Stimulated activated CD8-positive, alpha-beta memory T cell treated with anti-CD3 and anti-CD28 coated beads, Interleukin-2, amount 100 ng/mL, for 48 hours (primary cell): Measurements from ENCODE around the gene TMIE.
"Not testable (repeated sequence)": the region's sequence is repeated elsewhere in the genome, so short reads cannot be mapped to it uniquely, and the experiment has no call there.

Experiments
- DNase-seq, 2 donors: peaks; one replicate each; pipeline ENCODE4 v3.0.0-alpha.2; 2020; ENCODE audit warnings: low read depth in 2 of 2

The TMIE gene

DNA sequence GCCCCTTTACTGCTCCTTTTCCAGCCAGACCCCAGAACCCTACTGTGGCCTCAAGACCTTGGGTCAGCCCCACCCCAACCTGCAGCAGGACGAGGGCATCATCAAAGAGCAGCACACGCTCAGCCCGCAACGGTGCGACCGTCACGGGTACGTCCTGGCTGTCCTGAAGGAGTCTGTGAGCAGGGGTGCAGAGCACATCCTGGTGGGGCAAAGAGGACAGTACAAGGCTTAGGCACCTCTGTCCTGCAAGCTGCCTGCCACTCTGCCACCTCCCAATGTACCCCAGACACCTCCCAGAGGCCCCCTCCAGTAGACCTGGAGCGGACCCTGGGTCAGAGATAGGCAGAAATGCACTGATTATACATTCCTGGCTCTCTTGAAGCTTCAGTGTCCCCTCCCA lies 15.7 kb upstream of the TMIE start:
- DNase-seq, result no peak

DNA sequence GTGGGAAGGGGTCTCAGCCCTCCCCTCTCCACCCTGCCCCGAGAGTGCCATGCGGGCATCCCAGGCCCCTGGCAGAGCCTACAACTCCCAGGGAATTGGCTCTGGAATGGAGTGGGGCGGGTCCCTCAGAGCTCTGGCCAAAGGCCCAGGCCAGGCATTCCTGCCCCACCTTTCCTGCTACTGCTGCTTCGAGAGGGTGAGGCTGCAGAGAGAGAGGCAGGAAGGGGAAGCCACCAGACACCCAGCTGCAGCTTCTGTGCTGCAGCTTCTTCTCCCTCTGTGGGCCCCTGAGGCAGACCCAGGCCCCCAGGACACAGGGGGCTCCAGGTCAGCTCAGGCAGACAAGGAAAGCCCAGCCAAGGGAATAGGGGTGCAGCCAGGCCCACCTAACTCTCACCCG lies 10.4 kb upstream of the TMIE start:
- no peak for DNase-seq

DNA sequence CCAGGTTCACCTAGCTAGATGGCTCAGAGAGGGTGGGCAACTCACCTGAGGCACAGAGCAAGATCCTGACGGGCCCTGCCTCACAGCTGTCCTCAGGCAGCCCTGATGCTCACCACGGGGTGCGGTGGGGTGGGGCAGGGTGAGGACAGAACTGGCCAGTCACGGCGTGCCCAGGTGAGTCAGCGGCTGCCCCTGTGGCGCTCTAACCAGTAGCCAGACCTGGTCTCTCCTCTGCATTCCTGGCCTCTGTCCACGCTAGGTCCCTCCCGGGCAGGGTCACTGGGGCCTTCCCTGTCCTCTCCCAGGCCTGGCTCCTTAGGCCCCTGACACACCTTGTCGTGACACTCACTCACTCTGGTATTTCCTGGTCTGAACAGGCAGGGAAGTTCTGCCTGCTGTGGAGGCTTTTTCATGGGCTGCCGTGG lies 8.6 kb upstream of the TMIE start:
- no peak for DNase-seq

DNA sequence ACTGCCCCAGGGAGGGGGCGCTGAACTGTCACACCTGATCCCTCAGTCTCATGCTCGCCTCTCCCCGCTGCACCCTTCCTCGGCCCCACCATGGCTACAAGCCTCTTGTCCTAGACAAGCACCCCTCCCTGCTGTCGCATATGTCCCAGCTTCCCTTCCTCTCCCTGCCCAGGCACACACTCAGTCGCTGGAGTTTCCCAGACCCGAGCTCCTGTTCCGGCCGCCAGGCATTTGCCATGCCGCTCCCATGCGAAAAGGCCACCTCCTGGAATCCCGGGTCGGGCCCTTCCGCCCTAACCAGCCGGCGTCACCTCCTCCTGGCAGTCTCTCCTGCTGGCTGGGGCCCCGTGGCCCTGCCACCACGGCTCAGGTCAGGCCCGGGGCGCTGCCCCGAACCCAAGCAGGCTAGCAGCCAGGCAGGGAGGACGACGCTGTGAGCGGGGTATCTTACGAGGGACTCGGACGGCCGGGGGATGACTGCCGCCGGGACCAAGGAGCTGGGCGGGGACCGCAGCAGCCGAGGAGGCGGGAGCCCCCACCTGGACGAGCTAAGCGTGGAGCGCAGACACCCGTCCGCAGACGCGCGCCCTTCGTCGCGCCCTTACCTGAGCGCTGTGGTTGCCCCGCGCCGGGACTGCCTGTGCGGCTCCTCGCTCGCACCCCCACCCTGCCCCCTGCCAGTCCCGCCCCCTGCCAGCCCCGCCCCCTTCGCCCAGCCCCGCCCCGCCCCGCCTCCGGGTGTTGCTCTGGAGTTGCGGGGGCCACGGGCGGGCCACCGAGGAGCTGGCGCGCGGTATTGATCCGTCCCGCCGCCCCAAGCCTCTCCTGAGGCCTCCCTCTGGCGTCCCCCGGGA lies 7.9 kb upstream of the TMIE start, which contains the start of gene ALS2CL:
TSS of gene ALS2CL (minus strand) at position 642 of the 854 bp plus-strand sequence. CDS start 4,239 bp downstream, outside the sequence.
- DNase-seq, result peak; percentile 28 to 37

DNA sequence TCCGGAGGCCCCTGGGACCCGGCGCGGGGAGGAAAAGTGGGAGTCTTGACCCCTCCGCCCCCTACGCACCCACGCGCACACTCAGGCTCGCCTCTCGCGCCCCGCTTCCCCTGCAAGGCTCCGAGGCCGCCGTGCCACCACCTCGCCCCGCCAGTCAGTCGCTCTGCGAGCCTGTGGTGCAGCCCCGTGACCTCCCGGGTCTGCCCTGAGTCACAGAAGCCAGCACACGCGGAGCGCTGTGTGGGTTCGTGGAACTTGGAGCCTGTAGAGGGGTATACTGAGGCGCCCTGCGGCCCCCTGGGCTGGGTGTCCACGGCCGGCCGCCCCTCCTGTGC lies 7.3 kb upstream of the TMIE start:
- DNase-seq, result peak in 1 of 2 donors; percentile 20

DNA sequence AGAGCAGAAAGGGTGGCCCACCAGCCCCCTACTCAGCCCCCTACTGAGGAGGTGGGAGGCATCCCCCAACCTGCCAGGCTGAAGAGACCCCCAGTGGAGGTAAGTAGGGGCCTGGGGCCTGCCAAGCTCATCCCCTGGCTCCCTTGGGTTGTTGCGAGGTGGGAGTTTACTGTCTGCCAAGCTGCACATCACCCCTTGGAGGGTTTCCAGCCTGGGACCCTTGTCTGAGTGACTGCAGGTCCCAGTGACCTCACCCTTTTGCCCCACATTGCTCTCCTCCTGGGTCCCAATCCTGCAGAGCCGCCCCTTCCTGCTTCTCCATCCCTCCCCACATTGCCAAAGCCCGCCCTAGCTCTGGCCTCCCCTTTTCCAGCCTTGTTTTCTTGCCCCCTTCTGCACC lies 6.7 kb upstream of the TMIE start:
- no peak for DNase-seq

DNA sequence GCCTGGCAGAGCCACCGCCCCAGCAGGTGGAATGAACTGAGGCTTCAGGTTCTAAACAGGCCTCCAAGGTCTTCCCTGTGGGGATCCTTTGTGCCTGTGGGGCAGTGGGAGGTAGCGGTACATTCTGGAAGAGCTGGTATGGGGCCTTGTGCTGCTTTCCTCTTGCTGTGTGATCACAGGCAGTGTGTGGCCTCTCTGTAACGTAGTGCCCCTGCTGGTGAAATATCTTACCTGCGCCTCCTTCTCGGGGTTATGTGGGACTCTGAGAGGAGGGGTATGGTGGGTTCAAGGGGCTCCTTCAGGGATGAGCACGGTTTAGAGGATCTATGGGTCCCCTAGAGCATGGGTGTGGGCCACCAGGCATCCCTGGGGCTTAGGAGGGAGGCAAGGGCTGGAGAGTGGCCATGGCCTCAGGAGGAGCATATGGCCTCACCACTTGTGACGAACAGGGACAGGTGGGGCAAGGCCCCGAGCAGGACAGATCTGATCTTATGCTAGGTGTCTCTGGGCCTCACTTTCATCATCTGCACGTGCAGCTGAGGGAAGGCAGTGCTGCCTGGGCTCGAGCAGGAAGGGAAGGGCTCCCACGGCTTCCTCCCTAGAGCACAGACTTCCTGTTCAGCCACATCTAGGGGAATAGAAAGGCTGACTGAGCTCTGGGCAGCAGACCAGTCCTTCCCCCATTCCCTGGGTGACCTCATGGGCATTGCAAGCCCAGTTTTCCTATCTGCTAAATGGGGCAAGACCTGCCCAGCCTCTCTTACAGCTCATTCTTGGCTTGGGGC lies 5.8 kb upstream of the TMIE start:
- peak in 1 of 2 donors; percentile 26 for DNase-seq

DNA sequence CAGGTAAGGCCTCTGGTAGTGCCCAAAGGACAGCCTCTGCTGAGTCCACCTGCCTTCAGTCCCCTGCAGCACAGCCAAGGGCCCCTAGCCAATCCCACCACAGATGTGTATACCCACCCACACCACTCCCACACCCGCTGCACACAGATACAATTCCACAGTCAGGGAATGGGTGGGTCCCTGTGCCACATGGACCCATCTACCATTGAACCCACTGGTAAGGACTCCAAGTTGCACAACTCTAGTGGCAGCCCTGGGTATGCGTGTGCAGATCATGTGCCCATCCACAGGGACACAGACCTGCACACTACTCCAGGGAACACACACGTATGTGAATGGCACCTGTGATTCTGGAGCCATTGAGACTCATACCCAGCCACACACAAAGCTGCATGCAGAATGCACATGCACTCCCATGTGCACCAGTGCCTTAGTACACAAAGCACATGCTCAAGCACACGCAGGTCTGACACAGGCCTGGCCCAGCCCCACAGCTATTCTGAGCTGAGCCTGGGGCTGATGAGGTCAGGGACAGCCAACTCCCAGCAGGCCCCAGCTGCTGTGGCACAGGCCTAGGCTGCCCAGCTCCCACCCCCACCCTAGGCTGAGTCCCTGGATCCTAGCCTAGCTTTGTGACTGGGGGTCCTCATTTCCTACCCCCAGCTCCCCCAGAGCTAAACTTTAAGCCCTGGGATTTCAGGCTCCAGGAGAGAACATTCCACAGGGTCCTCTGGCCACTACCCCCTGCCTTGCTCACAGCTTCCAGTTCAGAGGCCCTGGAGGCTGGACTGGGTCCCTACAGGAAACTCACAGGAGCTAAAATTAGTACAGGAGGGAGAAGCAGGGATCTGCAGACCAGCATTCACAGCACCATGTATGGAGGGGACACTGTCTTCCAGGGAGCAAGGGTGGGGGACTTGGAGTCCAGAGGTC lies 5.0 kb upstream of the TMIE start:
- no peak for DNase-seq

DNA sequence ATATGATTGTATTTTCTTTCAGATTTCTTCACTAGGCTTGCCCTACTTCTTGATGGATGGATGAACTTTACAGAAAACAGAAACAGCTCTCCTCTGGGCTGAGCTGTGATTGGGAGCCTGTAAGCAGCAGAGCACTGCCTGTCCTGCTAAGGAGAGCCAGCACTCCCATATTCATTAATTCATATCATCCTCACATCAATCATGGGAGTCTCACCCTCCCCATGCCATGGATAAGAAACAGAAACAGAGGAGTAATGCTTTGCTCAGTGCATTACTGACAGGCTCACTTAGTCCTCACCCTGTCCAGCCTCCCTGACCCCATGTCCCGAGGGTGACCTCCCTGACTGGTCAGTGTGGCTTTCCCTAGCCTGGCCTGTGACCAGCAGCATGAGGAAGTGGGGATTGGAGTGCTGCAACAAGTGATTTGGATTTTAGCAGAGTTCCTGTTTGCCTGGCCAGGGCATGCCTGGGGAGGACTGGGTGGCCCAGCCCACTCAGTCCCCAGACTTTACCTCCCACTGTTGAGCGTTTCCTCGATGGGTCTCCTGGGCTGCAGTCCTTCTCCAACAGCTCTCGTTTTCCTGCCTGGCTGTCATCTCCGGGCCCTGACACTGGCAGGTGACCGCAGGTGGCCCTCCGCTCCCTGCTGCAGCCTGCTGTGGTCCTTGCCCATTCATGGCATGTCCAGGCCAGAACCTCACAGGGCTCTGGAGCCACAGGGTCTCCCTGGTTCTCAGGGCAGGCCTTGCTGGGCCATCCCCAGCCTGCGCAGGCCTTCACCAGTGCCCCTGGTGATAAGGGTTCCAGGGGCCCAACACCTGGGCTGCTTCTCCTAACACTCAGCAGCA lies 1.3 kb upstream of the TMIE start:
- no peak for DNase-seq

DNA sequence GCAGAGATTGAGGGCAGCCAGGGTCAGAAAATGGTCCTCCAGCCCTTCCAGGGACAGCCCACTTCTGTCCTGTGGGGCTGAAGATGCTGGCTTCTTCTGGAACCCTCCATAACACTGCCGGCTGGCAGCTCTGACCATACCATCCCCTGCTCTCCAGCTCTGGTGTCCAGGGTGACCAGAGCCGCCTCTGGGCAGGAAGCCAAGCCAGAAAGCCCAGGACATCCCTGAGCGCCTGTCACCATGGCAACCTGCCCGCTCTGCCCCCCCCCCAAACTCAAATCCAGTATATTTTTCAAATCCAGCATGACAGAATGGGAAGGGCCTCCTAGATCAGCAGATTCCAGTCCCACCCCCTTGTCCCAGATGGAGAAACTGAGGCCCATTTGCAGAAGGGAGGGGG lies 420 bp upstream of the TMIE start:
- no peak for DNase-seq

DNA sequence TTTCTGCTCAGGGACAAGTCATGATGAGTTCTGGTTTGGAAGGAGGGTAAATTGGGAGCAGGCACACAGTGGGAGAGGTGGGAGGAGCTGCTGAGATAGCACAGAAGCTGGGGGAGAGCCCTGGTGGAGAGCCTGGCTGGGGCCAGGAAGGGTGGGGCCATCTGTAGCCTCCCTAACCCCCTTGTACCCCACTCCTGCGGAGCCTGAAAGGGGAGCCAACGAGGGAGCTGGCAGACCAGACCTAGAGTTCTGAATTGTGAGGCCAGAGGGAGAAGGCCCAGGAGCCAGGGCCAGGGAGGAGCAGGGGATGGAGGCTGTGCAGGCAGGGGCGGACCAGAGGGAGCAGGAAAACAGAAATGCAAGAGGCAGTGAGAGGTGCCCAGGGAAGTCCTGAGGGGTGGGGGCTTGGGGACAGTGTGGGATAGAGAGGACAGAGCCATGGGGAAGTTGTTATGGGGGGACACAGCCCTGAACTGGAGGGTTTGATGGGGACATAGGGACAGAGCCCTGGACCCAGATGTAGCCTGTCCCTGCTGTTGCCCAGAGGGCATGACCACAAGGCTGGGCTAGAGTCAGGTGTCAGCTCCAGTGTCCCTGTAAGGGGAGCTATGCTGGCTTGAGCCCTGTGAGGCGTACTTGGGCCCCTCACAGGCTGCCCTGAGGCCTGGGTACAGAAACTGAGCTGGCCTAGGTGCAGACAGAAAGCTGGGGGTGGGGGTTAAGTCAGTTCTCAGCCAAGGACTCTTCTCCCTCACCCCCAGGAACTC lies 1.2 kb downstream of the TMIE start:
- no peak for DNase-seq

DNA sequence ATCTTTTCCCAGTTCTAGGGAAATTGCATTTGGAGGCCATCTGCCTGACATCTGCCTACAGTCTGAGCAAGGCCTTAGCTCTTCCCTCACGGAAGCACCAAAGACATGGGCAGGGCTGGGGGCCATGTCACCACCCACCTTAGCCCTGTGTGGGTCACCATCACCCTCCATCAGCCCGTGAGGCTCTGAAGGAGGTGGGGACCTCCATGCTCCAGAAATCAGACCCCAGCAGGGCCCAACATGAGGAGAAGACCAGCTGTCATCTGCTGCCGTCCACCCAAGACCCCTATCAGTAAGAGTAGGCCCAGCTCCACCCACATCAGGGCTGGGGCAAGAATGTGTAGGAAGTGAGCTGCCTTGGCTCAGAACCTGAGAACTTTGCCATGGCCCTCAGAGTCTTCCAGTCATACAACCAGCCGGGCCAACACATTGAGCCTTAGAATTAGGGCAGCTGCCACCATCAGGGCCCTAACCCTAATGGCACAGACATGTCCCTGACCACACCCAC lies 1.9 kb downstream of the TMIE start:
- DNase-seq, result no peak

DNA sequence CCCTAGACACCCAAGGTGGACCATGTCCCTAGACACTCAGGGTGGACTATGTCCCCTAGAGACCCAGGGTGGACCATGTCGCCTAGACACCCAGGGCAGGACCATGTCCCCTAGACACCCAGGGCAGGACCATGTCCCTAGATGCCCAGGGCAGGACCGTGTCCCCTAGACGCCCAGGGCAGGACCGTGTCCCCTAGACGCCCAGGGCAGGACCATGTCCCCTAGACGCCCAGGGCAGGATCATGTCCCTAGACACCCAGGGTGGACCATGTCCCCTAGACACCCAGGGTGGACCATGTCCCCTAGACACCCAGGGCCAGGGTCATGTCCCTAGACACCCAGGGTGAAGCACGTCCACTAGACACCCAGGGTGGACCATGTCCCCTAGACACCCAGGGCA lies 3.2 kb downstream of the TMIE start:
- DNase-seq, result not testable (repeated sequence)

DNA sequence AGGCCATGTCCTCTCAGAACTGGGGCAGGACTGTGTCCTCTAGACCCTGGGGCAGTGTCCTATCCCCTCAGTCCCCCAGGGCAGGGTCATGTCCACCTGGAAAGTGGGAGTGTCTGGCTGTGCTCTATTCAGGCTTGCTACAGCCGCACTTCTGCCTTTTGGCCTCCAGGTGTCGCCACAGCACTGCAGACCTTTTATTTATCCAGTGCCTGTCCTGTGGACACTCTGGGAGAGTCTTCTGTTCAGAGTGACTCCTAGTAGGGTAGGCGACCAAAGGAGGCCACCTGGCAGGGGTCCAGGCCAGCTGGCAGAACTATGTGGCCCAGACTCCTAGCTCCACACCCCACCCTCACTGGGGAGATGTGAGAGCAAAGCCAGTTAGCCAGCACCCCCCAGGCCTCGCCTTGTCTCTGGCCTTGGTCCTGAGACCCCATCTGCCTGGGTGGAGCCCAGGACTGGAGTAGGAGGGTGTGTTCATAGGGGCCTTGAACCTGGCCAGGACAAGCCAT lies 3.9 kb downstream of the TMIE start:
- DNase-seq, result peak; percentile 44 to 45

DNA sequence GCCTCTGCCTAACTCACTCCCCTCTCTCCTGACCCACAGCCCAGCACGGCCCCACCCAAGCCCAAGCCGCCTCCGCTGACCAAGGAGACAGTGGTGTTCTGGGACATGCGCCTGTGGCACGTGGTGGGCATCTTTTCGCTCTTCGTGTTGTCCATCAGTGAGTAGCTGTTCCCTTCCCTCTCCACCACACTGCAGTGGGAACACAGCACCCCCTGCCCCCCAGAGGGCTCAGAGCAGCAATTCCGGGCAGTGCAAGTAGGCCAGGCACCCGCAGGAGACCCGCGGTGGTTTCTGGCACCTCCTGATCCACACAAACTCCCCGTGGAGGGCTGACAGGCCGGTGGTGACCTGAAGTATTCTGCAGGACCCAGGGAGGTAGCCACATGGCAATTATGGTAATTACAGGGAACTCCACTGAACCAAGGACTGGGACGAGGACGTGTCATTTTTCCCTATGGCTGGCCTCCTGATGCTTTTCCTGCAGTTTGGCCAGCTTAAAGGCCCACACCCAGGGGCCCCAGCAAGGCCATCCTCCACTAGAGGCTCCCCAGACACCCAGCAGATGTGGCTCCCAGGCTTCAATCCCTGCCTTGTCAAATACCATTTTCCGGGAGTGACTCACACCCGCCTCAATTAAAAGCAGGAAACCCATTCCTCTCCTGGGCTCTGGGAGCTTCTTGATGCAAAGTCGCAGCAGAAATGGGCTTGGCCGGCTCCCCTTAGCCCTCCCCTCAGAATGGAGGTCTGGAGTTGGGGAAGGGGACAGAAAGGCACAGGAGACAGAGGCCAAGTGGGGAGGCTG lies 4.8 kb downstream of the TMIE start:
- no peak for DNase-seq

DNA sequence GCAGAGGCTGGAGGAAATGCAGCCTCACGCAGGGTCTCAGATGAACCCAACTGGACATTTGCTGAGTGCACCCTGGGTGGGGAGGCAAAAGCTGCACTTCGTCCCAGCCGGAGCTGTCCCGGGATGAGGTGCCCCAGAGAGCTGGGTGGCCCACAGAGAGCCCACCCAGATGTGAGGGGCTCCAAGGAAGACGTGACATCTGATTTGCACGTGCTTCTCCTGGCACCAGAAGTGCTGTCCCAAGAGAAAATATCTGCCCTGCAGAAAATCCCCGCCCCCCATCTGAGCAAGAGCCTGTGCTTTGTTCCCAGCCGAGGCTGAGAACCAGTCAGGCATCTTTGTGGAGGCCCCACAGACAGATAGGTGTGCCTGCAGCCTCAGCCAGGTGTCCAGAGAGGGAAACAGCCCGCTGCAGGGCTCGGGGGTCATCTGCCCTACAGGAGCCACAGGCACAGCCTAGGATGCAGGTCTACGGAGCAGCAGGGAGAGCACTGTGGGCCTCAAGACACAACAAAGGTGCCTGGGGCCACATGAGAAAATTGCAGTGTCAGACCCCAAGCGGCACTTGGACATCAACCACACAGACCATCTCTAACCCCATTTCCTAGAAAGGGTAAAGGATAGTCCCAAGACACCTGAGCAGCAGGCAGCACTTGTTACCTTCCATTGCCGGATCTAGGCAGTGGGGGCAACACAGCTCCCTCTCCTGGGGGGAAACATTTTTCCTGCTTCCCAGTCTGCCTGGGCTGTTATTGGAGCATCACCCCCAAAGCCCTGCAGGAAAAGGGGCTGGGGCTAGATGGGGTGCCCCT lies 5.8 kb downstream of the TMIE start:
- no peak for DNase-seq

DNA sequence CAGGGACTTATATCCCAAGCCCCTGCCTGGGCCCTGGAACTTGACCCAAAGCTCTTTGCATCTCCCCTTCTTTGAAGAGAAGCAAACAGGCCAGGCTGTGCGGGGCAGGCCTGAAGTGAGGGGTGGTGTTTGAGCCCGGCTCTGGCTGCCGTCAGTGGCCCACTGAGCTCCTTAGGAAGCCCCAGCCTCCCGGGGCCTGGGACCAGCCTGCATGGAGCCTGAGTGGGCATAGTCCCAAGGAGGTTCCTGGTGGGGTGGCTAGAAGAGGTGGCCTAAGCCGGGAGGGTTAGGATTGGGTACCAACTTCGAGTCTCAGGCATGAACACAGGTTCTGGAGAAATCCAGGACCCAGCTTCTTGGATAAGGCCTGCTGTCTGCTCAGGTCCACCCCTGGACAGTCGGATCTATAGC lies 6.4 kb downstream of the TMIE start:
- DNase-seq, result no peak
